ENCODE measurements around the gene PHC3. TPM values are rescaled to one million over a fixed set of nuclear protein-coding genes. Genes with fewer than 3 reads are reported as not detected.

The PHC3 gene
- total and polyA plus RNA-seq, 2 of the 13 experiments (the other 11 are each of a cell fraction or from before 2014, with no cell fraction given) = 24.1 to 49.0 TPM

DNA sequence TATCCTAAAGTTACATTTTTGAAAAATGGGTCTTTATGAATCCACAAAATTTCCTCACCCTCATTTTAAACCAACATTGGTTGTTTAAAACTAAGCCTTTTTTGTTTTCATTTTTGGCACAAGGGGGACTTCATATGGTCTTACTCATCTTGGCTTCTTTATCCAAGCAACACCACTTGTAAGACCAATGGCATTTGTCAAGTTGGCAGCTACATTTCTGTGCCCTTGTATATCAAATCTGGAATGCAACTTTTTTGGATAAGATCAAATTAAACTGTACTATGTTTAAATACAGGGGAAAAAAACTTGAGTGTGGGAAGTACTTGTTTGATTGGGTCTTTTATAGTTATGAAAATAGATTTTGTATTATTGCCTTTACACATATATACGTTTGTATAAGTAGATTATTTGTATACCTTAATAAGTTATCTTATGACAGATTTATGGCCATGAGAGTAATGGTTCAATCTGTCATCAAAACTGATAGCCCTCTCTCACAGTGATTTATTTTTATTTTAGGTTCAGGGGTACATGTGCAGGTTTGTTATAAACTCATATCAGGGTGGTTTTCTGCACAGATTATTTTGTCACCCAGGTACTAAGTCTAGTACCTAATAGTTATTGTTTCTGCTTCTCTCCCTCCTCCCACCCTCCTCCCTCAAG is 100.3 kb downstream of the PHC3 start (continued):
- TF ChIP-seq, protein P1, sequence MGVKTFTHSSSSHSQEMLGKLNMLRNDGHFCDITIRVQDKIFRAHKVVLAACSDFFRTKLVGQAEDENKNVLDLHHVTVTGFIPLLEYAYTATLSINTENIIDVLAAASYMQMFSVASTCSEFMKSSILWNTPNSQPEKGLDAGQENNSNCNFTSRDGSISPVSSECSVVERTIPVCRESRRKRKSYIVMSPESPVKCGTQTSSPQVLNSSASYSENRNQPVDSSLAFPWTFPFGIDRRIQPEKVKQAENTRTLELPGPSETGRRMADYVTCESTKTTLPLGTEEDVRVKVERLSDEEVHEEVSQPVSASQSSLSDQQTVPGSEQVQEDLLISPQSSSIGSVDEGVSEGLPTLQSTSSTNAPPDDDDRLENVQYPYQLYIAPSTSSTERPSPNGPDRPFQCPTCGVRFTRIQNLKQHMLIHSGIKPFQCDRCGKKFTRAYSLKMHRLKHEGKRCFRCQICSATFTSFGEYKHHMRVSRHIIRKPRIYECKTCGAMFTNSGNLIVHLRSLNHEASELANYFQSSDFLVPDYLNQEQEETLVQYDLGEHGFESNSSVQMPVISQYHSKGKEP (CRISPR knock-in tag; IDR thresholded peaks at IDR 0.05) = no peak
- TF ChIP-seq IRF2 (CRISPR knock-in tag; IDR thresholded peaks at IDR 0.05) = no peak
- no peak for TF ChIP-seq LBX2 (CRISPR knock-in tag; IDR thresholded peaks at IDR 0.05; ENCODE audit: borderline replicate concordance)

- H3K27me3 ChIP-seq (ENCODE audit: control insufficient read depth in 1 of 2, insufficient read depth in 2 of 2, low read length in 2 of 2) = no peaks in the 10 kb centered on the region
- peak overlapping the region; percentile 85 for H3K27ac ChIP-seq (ENCODE audit: extremely low read length, insufficient read depth, low read length)
- peaks cover 55% of the 10 kb centered on the region for H3K4me1 ChIP-seq (ENCODE audit: insufficient read depth, low read length)
- DNase-seq (ENCODE audit: low spot score) (peak; percentile 13), ATAC-seq (no peak), FAIRE-seq (no peak)
- H3K9me3 ChIP-seq (ENCODE audit: low read length) = no peaks in the 10 kb centered on the region
- ChIA-PET CTCF (ENCODE audit: low intra/inter-chr PET ratio, low total read pairs) (no interaction called here), POLR2A (no interaction called here)
- 0 out of 6 replicates have a peak overlapping the region, but pooled peaks of 1 of the 3 experiments have one; percentile 51 for H3K4me3 ChIP-seq (replicated peaks in 1 of 3; ENCODE audit: insufficient read depth in 1 of 3, low read depth in 2 of 3, low read length in 3 of 3)
- peak overlapping the region; percentile 69 for H3K4me2 ChIP-seq (ENCODE audit: low read depth, low read length)
- in situ Hi-C loops (cut with HindIII; ENCODE audit: extremely low pct_ligation_motif_present, low pct_unique_long_range_greater_than_20kb) = no loop called here
- intact Hi-C loops (cut with micrococcal nuclease; ENCODE audit: unreplicated experiment) = no loop called here
- H2AFZ ChIP-seq (ENCODE audit: low read length) = no peak overlapping the region
- 77% methylated on average over 3 of the region's 4 CpGs for WGBS (ENCODE audit: low lambda C conversion rate)
- no peaks in the 10 kb centered on the region for H3K79me2 ChIP-seq (ENCODE audit: insufficient read depth, low read length)
- H4K20me1 ChIP-seq (ENCODE audit: insufficient read depth, low read length) = no peaks in the 10 kb centered on the region
- peaks cover 3% of the 10 kb centered on the region in 2 experiments; a peak in 2 of 5 replicates for H3K36me3 ChIP-seq (replicated peaks in 1 of 2; ENCODE audit: control insufficient read depth in 1 of 2, insufficient read depth in 2 of 2, low read length in 2 of 2)
- BruUV-seq (replicated peaks) = no TSS peak
- H3K9ac ChIP-seq (ENCODE audit: insufficient read depth, low read depth, low read length) = no peak overlapping the region
- TF ChIP-seq, protein P2, sequence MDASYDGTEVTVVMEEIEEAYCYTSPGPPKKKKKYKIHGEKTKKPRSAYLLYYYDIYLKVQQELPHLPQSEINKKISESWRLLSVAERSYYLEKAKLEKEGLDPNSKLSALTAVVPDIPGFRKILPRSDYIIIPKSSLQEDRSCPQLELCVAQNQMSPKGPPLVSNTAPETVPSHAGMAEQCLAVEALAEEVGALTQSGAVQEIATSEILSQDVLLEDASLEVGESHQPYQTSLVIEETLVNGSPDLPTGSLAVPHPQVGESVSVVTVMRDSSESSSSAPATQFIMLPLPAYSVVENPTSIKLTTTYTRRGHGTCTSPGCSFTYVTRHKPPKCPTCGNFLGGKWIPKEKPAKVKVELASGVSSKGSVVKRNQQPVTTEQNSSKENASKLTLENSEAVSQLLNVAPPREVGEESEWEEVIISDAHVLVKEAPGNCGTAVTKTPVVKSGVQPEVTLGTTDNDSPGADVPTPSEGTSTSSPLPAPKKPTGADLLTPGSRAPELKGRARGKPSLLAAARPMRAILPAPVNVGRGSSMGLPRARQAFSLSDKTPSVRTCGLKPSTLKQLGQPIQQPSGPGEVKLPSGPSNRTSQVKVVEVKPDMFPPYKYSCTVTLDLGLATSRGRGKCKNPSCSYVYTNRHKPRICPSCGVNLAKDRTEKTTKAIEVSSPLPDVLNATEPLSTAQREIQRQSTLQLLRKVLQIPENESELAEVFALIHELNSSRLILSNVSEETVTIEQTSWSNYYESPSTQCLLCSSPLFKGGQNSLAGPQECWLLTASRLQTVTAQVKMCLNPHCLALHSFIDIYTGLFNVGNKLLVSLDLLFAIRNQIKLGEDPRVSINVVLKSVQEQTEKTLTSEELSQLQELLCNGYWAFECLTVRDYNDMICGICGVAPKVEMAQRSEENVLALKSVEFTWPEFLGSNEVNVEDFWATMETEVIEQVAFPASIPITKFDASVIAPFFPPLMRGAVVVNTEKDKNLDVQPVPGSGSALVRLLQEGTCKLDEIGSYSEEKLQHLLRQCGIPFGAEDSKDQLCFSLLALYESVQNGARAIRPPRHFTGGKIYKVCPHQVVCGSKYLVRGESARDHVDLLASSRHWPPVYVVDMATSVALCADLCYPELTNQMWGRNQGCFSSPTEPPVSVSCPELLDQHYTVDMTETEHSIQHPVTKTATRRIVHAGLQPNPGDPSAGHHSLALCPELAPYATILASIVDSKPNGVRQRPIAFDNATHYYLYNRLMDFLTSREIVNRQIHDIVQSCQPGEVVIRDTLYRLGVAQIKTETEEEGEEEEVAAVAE (CRISPR knock-in tag; IDR thresholded peaks at IDR 0.05; ENCODE audit: borderline replicate concordance) = no peak
- TF ChIP-seq TOE1 (CRISPR knock-in tag; IDR thresholded peaks at IDR 0.05) = no peak
- no peak for TF ChIP-seq MAZ (IDR thresholded peaks at IDR 0.05; ENCODE audit: borderline replicate concordance, low read depth, low read length)
- no peak for TF ChIP-seq MAZ (CRISPR knock-in tag; IDR thresholded peaks at IDR 0.05; ENCODE audit: low read depth)
- peak; percentile 57; the same call in 1 of the 2 replicates for TF ChIP-seq ZNF770 (CRISPR knock-in tag; IDR thresholded peaks at IDR 0.05)
- TF ChIP-seq ZNF33A (CRISPR knock-in tag; IDR thresholded peaks at IDR 0.05; ENCODE audit: borderline replicate concordance) = no peak
- TF ChIP-seq ZNF605 (CRISPR knock-in tag; IDR thresholded peaks at IDR 0.05) = 0 out of 2 replicates have a peak, but pooled peaks have one; percentile 40
Measured at GRCh38 chr3:170080605-170081004, 100.9 kb downstream of the PHC3 start.
